Activated naive CD4-positive, alpha-beta T cell treated with anti-CD3 and anti-CD28 coated beads, Interleukin-2, amount 10 ng/mL, durations not matched to agents 7 days and 5 days (primary cell): ENCODE data around the gene TSPEAR.
"Not testable (repeated sequence)": the region's sequence is repeated elsewhere in the genome, so short reads cannot be mapped to it uniquely, and the experiment has no call there.

ENCODE experiments used
- CTCF ChIA-PET: fragments of 350-600 bp; sonication (Branson Sonifier 250); formaldehyde crosslinking; loops from one replicate; lab custom pipeline; 2021; ENCODE audit warnings: antibody characterized with exemption; lab: Charles Lee
- DNase-seq: peaks from one replicate; pipeline ENCODE4 v3.0.0-alpha.2; 2020
- H3K27ac Mint-ChIP-seq: one replicate; pipeline ENCODE4 v1.8.0; 2021; ENCODE audit warnings: mild to moderate bottlenecking, moderate library complexity, mixed read lengths
- H3K27me3 Mint-ChIP-seq: one replicate; pipeline ENCODE4 v1.8.0; 2021; ENCODE audit warnings: mild to moderate bottlenecking, mixed read lengths
- H3K36me3 Mint-ChIP-seq: one replicate; pipeline ENCODE4 v1.8.0; 2021; ENCODE audit warnings: mixed read lengths
- H3K4me1 Mint-ChIP-seq: one replicate; pipeline ENCODE4 v1.8.0; 2021; ENCODE audit warnings: mixed read lengths
- H3K4me3 Mint-ChIP-seq: one replicate; pipeline ENCODE4 v1.8.0; 2021; ENCODE audit warnings: mild to moderate bottlenecking, moderate library complexity, mixed read lengths
- H3K9me3 Mint-ChIP-seq: one replicate; pipeline ENCODE4 v1.8.0; 2021; ENCODE audit warnings: mixed read lengths

Gene TSPEAR

GRCh38 chr21:44483288-44484237, 227.8 kb downstream of the TSPEAR start:
- Mint-ChIP-seq H3K27me3 (peaks cover 45% of the 10 kb centered on the region), H3K4me3 (no peak overlapping the region), H3K4me1 (peaks cover 3% of the 10 kb centered on the region), H3K27ac (no peak overlapping the region), H3K36me3 (no peaks in the 10 kb centered on the region), H3K9me3 (peaks cover 3% of the 10 kb centered on the region)
- DNase-seq = no peak
- CTCF ChIA-PET = no interaction called here

- CTCF ChIA-PET = interaction anchor here (1.0 kb wide), 1 partner anchor 179 kb away, joined by 3 read pairs; no protein-coding TSS in a partner anchor
- H3K9me3 Mint-ChIP-seq = peaks cover under 1% of the 10 kb centered on the region
- no peak overlapping the region for H3K27ac Mint-ChIP-seq
- no peak overlapping the region for H3K4me3 Mint-ChIP-seq
- no peaks in the 10 kb centered on the region for H3K36me3 Mint-ChIP-seq
- peaks cover 3% of the 10 kb centered on the region for H3K4me1 Mint-ChIP-seq
- no peak for DNase-seq
- H3K27me3 Mint-ChIP-seq = peaks cover 36% of the 10 kb centered on the region
These were observed 228.6 kb downstream of the TSPEAR start for GRCh38 chr21:44482581-44483287.

GRCh38 chr21:44480200-44481053, 230.9 kb downstream of the TSPEAR start:
- no peaks in the 10 kb centered on the region for H3K36me3 Mint-ChIP-seq
- H3K4me1 Mint-ChIP-seq = no peaks in the 10 kb centered on the region
- H3K4me3 Mint-ChIP-seq = no peak overlapping the region
- no peak for DNase-seq
- CTCF ChIA-PET = interaction anchor here (0.8 to 1.3 kb wide), 5 partner anchors 11 to 177 kb away, joined by 3 to 4 read pairs (median 4); no protein-coding TSS in a partner anchor
- H3K9me3 Mint-ChIP-seq = no peaks in the 10 kb centered on the region
- H3K27ac Mint-ChIP-seq = no peak overlapping the region
- H3K27me3 Mint-ChIP-seq = peaks cover 27% of the 10 kb centered on the region

- H3K36me3 Mint-ChIP-seq, H3K9me3 Mint-ChIP-seq, H3K4me3 Mint-ChIP-seq, H3K4me1 Mint-ChIP-seq, H3K27ac Mint-ChIP-seq: not testable (repeated sequence)
- H3K27me3 Mint-ChIP-seq = peaks cover 22% of the 10 kb centered on the region
- CTCF ChIA-PET = interaction anchor here (0.8 to 1.3 kb wide), 6 partner anchors 9 to 176 kb away, joined by 3 to 4 read pairs (median 4); no protein-coding TSS in a partner anchor
- DNase-seq = peak; percentile 65
These were observed 231.7 kb downstream of the TSPEAR start for GRCh38 chr21:44479556-44480199.

- Mint-ChIP-seq H3K4me1 (no peaks in the 10 kb centered on the region), H3K27ac (no peak overlapping the region), H3K9me3 (no peaks in the 10 kb centered on the region), H3K36me3 (no peaks in the 10 kb centered on the region), H3K4me3 (no peak overlapping the region), H3K27me3 (peaks cover 14% of the 10 kb centered on the region)
- no peak for DNase-seq
- CTCF ChIA-PET = interaction anchor here (0.8 kb wide), 1 partner anchor 10 kb away, joined by 3 read pairs; no protein-coding TSS in a partner anchor
These were observed 232.6 kb downstream of the TSPEAR start for GRCh38 chr21:44478801-44479167.

- DNase-seq = no peak
- CTCF ChIA-PET = interaction anchor here (0.8 kb wide), 1 partner anchor 181 kb away, joined by 3 read pairs; no protein-coding TSS in a partner anchor
- Mint-ChIP-seq H3K9me3 (no peaks in the 10 kb centered on the region), H3K4me3 (no peak overlapping the region), H3K4me1 (no peaks in the 10 kb centered on the region), H3K27ac (no peak overlapping the region), H3K27me3 (peaks cover 9% of the 10 kb centered on the region), H3K36me3 (no peaks in the 10 kb centered on the region)
These were observed 233.1 kb downstream of the TSPEAR start for GRCh38 chr21:44478124-44478800.

- DNase-seq = no peak
- CTCF ChIA-PET = interaction anchor here (0.8 kb wide), 1 partner anchor 180 kb away, joined by 3 read pairs; no protein-coding TSS in a partner anchor
- no peak overlapping the region for H3K4me3 Mint-ChIP-seq
- H3K4me1 Mint-ChIP-seq = no peaks in the 10 kb centered on the region
- no peaks in the 10 kb centered on the region for H3K9me3 Mint-ChIP-seq
- H3K36me3 Mint-ChIP-seq = no peaks in the 10 kb centered on the region
- no peak overlapping the region for H3K27ac Mint-ChIP-seq
- H3K27me3 Mint-ChIP-seq = peaks cover 4% of the 10 kb centered on the region
These were observed 233.7 kb downstream of the TSPEAR start for GRCh38 chr21:44477712-44478111.

- no peak for DNase-seq
- Mint-ChIP-seq H3K9me3 (no peaks in the 10 kb centered on the region), H3K27me3 (peaks cover 3% of the 10 kb centered on the region), H3K36me3 (no peaks in the 10 kb centered on the region), H3K4me3 (no peak overlapping the region), H3K4me1 (no peaks in the 10 kb centered on the region), H3K27ac (no peak overlapping the region)
- CTCF ChIA-PET = interaction anchor here (1.2 kb wide), 1 partner anchor 178 kb away, joined by 3 read pairs; no protein-coding TSS in a partner anchor
These were observed 234.2 kb downstream of the TSPEAR start for GRCh38 chr21:44477131-44477530.

GRCh38 chr21:44475266-44475845, 236.0 kb downstream of the TSPEAR start:
- CTCF ChIA-PET = no interaction called here
- H3K27me3 Mint-ChIP-seq = peaks cover 10% of the 10 kb centered on the region
- no peak for DNase-seq
- no peaks in the 10 kb centered on the region for H3K9me3 Mint-ChIP-seq
- H3K27ac Mint-ChIP-seq = no peak overlapping the region
- no peaks in the 10 kb centered on the region for H3K4me1 Mint-ChIP-seq
- no peaks in the 10 kb centered on the region for H3K36me3 Mint-ChIP-seq
- H3K4me3 Mint-ChIP-seq = no peak overlapping the region

GRCh38 chr21:44473915-44474555, 237.3 kb downstream of the TSPEAR start:
- Mint-ChIP-seq H3K27me3 (peaks cover 6% of the 10 kb centered on the region), H3K4me3 (no peak overlapping the region), H3K4me1 (no peaks in the 10 kb centered on the region), H3K9me3 (no peaks in the 10 kb centered on the region), H3K36me3 (no peaks in the 10 kb centered on the region), H3K27ac (no peak overlapping the region)
- no peak for DNase-seq
- CTCF ChIA-PET = no interaction called here

- no peaks in the 10 kb centered on the region for H3K4me1 Mint-ChIP-seq
- CTCF ChIA-PET = no interaction called here
These were observed 239.4 kb downstream of the TSPEAR start for GRCh38 chr21:44471996-44472395.

GRCh38 chr21:44471341-44471740, 240.0 kb downstream of the TSPEAR start:
- peaks cover 13% of the 10 kb centered on the region for H3K27me3 Mint-ChIP-seq
- CTCF ChIA-PET = no interaction called here
- no peak overlapping the region for H3K27ac Mint-ChIP-seq
- no peaks in the 10 kb centered on the region for H3K4me1 Mint-ChIP-seq
- no peak for DNase-seq
- H3K36me3 Mint-ChIP-seq = no peaks in the 10 kb centered on the region
- H3K4me3 Mint-ChIP-seq = no peak overlapping the region
- H3K9me3 Mint-ChIP-seq = no peaks in the 10 kb centered on the region

More at GRCh38 chr21:44471996-44472395, 239.4 kb downstream of the TSPEAR start:
- H3K9me3 Mint-ChIP-seq = no peaks in the 10 kb centered on the region
- peaks cover 6% of the 10 kb centered on the region for H3K27me3 Mint-ChIP-seq
- H3K27ac Mint-ChIP-seq = no peak overlapping the region
- no peaks in the 10 kb centered on the region for H3K36me3 Mint-ChIP-seq
- H3K4me3 Mint-ChIP-seq = no peak overlapping the region
- no peak for DNase-seq
